DMS53 (cell line): Measurements from ENCODE around the gene ITGAV.
"Not testable (repeated sequence)": the region's sequence is repeated elsewhere in the genome, so short reads cannot be mapped to it uniquely, and the experiment has no call there.

Experiments
- DNase-seq: peaks from one replicate; lab custom pipeline; 2025; lab: John Stamatoyannopoulos, UW

ITGAV gene

GRCh38 chr2:186589612-186590349, at the start of gene ITGAV:
ITGAV (plus strand) TSS chr2:186590056; CDS start chr2:186590339, 283 bp downstream.
- peak; percentile 100 for DNase-seq

- DNase-seq: no peak
These were observed 48.9 kb upstream of the ITGAV start for GRCh38 chr2:186540941-186541340.

DNA sequence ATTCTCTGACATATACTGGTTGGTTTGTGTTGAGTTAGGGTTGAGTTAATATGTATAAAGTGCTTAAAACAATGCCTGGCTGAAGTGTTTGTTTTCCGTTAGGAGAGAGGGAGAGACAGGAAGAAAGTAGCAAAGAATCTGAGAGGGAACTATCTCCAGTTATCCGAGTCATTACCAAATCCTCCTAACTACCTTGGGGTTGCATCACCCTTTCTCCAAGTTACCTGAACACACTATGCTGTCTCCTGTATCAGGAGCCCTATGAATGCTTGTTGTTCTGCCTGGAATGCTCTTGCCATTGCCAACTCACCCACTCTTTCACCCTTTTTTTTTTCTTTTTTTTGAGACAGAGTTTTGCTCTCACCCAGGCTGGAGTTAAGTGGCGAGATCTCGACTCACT, 47.9 kb upstream of the ITGAV start:
- peak; percentile 51 for DNase-seq

- peak; percentile 58 for DNase-seq
These were observed 46.2 kb upstream of the ITGAV start for GRCh38 chr2:186543561-186544131.

- peak; percentile 81 for DNase-seq
These were observed 45.6 kb upstream of the ITGAV start for GRCh38 chr2:186544255-186544675.

DNA sequence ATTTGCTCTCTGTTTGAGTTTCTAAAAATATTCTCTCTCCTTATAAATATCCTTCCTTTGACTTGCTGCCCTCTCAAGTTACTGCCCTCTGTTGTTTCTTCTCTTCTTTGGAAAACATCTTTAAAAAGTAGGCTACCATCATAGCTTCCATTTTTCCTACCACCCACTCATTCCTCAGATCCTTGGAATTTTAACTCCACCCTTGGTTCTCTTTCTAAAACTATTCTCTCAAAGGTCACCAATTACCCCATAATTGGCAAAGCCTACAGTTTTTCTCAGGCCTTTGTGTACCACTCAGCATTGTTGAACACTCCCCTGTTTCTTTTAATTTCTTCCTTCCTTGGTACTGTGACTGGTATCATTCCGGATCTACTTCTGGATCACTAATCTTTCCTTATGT, 43.0 kb upstream of the ITGAV start:
- no peak for DNase-seq

DNA sequence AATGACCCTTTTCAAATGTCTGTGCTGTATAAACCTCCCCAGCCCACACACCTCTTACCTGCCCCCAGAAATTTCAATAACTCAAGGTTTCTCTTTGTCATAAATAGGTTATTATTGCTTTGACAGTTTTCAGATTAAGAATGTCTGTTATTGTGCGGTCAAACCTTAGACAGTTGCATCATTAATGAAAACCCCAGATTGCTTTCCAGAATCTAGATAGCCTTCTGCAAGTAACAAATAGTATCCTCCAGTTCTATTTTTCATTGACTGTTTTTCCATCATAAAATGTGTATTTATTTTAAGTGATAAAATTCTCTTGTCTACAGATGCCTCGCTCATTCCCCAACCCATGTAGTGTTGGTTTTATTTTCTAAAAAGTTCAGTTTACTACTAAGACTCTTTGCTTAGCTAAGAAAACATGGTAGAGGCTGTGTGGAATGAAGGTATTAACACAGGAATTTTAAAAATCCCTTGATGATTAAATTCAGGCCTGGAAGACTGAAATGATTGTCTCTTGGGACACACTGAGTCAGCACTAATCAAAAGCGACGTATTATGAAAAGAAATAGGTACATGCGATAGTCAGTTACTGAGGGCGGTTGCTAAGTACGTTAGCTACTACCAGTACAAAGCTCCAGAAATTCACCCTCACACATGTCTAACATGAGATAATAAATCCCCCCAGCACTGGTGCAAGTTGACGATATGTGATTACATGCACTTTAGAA, 38.4 kb upstream of the ITGAV start:
- no peak for DNase-seq

- DNase-seq: no peak
These were observed 35.4 kb upstream of the ITGAV start for GRCh38 chr2:186554429-186554828.

GRCh38 chr2:186554850-186555671, 34.8 kb upstream of the ITGAV start:
- no peak for DNase-seq

GRCh38 chr2:186558512-186559276, 31.2 kb upstream of the ITGAV start:
- DNase-seq: no peak

GRCh38 chr2:186559370-186559769, 30.5 kb upstream of the ITGAV start:
- no peak for DNase-seq

GRCh38 chr2:186559848-186560247, 30.0 kb upstream of the ITGAV start:
- DNase-seq: no peak

- no peak for DNase-seq
These were observed 29.6 kb upstream of the ITGAV start for GRCh38 chr2:186560254-186560653.

DNA sequence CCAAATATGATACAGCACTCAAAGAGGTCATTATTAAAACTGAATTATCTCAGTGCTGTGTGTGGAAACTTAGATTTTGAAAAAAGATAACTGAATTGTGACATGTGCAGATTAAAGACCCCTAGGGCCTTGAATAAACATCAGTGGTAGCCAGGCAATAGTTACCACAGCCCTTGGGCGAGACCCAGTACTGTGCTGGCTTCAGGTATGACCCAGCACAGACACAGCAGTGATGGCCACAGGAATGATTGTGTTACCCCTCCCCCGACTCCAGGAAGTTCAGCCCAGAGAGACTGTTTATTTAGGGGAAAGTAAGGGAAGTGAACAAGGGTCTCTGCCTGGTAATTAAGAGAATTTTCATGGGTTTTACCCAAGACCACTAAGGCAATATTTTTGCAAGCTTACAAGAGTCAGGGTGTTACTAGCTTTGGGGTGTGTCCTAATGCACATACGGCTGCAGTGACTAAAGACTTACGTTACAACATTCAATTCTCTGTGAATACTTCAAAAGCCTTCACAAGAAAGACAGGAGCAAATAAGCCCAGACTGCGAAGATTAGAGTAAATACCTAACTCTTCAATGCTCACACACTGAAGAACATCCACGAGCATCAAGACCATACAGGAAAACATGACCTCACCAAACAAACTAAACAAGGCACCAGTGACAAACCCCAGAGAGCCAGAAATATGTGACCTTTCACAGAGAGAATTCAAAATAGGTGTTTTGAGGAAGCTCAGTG, 28.2 kb upstream of the ITGAV start:
- peak; percentile 48 for DNase-seq

DNA sequence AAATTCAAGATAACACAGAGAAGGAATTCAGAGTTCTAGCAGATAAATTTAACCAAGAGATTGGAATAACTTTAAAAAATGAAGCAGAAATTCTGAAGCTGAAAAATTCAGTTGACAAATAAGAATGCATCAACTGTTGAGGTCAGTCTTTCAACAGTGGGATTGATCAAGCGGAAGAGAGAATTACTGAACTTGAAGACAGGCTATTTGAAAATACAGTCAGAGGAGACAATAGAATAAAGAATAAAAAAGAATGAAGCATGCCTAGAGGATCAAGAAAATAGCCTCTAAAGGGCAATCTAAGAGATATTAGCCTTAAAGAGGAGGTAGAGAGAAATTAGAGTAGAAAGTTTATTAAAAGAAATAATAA, 27.7 kb upstream of the ITGAV start:
- no peak for DNase-seq

- DNase-seq: not testable (repeated sequence)
These were observed 21.3 kb upstream of the ITGAV start for GRCh38 chr2:186568600-186568999.

GRCh38 chr2:186569127-186569526, 20.7 kb upstream of the ITGAV start:
- DNase-seq: not testable (repeated sequence)

DNA sequence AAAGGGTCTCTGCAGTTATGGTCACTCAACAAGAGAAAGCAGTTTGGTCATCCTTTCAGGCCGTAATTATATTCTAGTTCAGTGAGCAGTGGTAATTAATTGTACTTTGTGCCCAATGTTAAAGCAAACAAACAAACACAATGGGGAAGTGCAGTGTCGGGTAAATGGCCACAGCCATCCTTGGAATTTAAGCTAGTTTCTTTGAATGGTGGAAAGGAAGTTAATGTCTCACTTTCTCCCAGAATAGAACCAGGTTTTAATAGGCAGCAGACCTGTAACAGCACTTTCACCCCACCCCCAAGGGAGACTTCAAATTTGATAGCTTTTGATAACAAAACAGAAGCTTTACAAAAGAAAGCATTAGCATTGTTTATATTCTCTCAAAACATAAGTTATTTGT, 20.0 kb upstream of the ITGAV start:
- DNase-seq: no peak

- no peak for DNase-seq
These were observed 19.3 kb upstream of the ITGAV start for GRCh38 chr2:186570604-186571003.

GRCh38 chr2:186572705-186573104, 17.2 kb upstream of the ITGAV start:
- peak; percentile 37 for DNase-seq

- no peak for DNase-seq
These were observed 16.3 kb upstream of the ITGAV start for GRCh38 chr2:186573531-186573930.
